ENCODE data around the gene OR8B12.

DNA sequence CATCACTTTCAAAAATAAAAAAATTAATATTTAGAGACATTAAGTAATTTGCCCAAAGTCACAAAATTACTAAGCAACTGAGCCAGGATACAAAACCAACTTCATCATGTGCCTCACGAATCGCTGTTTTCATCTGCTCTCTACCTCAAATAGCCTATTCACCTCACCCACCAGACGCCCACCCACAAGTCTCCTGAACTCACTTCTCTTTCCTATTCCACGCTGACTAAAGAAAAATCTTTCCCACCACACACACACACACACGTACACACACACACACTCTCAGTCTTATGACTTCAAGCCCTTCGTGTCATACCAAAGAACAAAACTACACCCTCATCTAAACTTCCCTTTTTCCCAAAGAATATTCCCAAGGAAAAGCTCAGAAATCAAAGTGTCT lies 2.2 kb downstream of the OR8B12 start:
- no peak for TF ChIP-seq CTCF (IDR thresholded peaks at IDR 0.05 in 2 of 3, conservative IDR thresholded peaks at IDR 0.05 in 1 of 3; ENCODE audit: control insufficient read depth in 2 of 3, extremely low read depth in 1 of 3, insufficient read depth in 1 of 3, low read depth in 3 of 3, low read length in 3 of 3)
- no peak for TF ChIP-seq RFX5 (IDR thresholded peaks at IDR 0.05; ENCODE audit: low read depth, low read length)
- no peak for TF ChIP-seq EZH2 (IDR thresholded peaks at IDR 0.05; ENCODE audit: borderline replicate concordance, control insufficient read depth, low read depth, low read length)
- no peak for TF ChIP-seq EGR1 (IDR thresholded peaks at IDR 0.05; ENCODE audit: borderline replicate concordance in 1 of 2, low read depth in 2 of 2, low read length in 2 of 2)
- TF ChIP-seq POLR2A (IDR thresholded peaks at IDR 0.05; ENCODE audit: low read depth, low read length), result no peak
- TF ChIP-seq GABPA (IDR thresholded peaks at IDR 0.05; ENCODE audit: low read depth), result no peak
- TF ChIP-seq FOS (IDR thresholded peaks at IDR 0.05; ENCODE audit: borderline replicate concordance, extremely low read depth, insufficient read length), result no peak
- TF ChIP-seq MTA2 (IDR thresholded peaks at IDR 0.05; ENCODE audit: low read depth), result no peak
- TF ChIP-seq RAD21 (IDR thresholded peaks at IDR 0.05; ENCODE audit: insufficient read depth, low read depth, low read length), result no peak

Data from GM12878 (cell line).